ENCODE data around the gene CYBC1.
"Not testable (repeated sequence)": the region's sequence is repeated elsewhere in the genome, so short reads cannot be mapped to it uniquely, and the experiment has no call there.

Gene CYBC1

DNA sequence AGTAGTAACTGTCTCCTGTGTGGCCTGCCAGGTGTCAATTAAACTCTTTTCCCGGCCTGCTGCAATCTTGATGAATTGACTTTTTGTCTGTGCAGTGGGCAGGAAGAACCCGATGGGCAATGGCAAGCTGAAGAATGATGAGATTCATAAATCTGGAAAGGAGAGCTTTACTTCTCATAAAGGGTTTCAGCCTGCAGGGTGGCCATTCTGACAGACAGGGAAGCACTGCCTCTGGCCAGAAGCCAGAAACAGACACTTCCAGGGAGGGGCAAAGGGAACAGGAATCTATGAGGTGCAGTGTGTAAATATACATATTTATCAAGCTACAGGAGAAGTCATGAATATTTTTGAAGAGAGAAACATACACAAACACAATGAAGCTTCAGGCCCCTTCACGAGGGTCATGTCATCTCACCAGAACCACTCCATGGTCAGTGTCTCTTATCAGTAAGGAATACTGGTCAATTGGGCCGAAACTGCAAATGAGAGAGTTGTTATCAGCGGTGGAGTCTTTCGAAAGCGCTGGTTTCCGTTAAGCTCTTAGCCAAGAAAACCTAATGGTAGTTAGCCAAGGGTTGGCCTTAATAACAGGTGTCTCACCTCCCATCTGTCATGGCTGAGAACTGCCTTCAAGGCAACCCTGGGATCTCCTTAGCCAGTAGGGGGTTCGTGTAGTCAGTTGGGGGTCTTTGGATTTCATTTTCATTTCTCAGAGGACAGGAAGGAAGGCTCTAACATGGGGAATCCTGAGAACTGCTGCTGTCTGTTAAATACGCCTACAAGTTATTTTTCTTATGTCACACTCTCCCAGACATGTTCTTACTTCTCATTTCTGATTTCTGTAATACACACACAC is 6.7 kb upstream of the CYBC1 start:
- in situ Hi-C loops (cut with MboI; ENCODE audit: low pct_unique_long_range_greater_than_20kb, low sequenced_read_pairs) = no loop called here
- DNase-seq = peak; percentile 44

DNA sequence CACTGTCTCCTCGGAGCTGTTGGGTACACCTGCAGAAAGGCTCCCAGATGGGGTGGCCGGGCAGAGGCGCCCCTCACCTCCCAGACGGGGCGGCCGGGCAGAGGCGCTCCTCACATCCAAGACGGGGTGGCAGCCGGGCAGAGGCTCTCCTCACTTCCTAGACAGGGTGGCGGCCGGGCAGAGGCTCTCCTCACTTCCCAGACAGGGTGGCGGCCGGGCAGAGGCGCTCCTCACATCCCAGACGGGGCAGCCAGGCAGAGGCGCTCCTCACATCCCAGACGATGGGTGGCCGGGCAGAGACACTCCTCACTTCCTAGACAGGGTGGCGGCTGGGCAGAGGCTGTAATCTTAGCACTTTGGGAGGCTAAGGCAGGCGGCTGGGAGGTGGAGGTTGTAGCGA is 3.2 kb upstream of the CYBC1 start:
- DNase-seq; in situ Hi-C loops (cut with MboI; ENCODE audit: low pct_unique_long_range_greater_than_20kb, low sequenced_read_pairs): not testable (repeated sequence)

DNA sequence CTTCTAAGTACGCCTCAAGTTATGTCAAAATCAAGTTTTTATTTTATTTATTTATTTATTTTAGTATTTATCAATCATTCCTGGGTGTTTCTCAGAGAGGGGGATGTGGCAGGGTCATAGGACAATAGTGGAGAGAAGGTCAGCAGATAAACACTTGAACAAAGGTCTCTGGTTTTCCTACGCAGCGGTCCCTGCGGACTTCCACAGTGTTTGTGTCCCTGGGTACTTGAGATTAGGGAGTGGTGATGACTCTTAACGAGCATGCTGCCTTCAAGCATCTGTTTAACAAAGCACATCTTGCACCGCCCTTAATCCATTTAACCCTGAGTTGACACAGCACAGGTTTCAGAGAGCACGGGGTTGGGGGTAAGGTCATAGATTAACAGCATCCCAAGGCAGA is 2.6 kb upstream of the CYBC1 start:
- DNase-seq; in situ Hi-C loops (cut with MboI; ENCODE audit: low pct_unique_long_range_greater_than_20kb, low sequenced_read_pairs): not testable (repeated sequence)

DNA sequence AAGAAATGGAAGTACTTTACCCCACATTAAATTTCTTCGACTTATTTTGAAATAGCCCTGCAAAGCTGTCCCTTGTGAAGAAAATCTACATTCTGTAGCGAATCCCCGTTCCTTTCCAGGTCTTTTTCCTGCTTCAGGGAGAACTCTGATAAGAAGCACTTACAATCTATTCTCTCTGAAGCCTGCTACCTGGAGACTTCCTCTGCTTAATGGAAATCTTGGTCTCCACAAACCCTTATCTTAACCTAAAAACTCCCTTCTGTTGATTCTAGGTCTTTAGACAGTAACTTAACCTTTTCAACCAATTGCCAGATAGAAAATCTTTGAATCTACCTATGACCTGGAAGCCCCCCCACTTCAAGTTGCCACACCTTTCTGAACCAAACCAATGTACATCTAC is 1.6 kb upstream of the CYBC1 start:
- DNase-seq = no peak
- in situ Hi-C loops (cut with MboI; ENCODE audit: low pct_unique_long_range_greater_than_20kb, low sequenced_read_pairs) = no loop called here

DNA sequence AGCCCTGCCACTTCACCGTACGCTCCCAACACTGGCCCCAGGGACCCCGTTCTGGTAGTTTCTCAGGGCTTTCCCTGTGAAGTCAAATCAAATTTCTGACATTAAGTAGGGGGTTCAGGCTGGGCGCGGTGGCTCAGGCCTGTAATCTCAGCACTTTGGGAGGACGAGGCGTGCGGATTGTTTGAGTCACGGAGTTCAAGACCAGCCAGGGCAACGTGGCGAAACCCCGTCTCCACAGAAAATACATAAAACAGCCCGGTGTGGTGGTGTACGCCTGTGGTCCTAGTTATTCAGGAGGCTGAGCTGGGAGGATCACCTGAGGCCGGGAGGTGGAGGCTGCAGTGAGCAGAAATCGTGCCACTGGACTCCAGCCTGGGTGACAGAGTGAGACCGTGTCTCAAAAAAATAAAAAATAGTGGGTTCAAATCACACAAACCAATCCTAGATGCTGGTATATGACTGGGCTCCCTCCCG is 632 bp downstream of the CYBC1 start:
- in situ Hi-C loops (cut with MboI; ENCODE audit: low pct_unique_long_range_greater_than_20kb, low sequenced_read_pairs) = no loop called here
- no peak for DNase-seq

DNA sequence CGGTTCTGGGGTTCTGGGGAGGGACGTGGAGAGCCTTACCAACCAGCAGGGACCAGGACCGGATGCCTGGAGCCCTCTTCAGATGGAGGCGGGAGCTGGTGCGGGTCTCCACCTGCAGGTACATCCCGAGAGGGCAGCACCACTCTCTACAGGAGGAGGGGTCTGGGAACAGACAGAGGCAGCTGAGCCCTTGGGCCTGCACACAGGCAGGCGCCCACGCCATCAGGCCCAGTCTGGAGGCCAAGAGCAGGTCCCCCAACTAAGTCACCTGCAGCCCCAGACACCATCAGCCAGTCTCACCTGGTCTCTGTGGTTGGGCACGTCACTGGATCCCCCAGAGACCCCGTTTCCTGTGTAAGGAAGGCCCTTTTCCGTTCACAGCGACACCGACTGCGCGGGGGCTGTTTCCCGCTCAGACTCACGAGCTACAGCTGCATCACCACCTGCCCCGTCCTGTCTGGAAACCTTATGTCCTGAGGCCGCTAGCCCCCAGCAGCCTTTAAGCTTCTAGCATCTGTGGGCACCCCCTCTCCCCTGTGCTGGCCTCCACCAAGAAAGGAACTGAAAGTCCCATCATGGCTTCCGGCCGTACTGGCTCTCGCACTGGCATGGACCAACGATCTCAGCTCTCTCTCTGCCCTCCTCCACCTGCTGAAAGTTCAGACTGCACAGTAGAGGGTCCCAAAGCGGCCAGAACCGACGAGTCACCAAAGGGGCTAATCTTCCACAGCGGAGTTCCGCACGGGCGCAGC is 1.2 kb downstream of the CYBC1 start:
- peak; percentile 48 for DNase-seq
- in situ Hi-C loops (cut with MboI; ENCODE audit: low pct_unique_long_range_greater_than_20kb, low sequenced_read_pairs) = no loop called here

DNA sequence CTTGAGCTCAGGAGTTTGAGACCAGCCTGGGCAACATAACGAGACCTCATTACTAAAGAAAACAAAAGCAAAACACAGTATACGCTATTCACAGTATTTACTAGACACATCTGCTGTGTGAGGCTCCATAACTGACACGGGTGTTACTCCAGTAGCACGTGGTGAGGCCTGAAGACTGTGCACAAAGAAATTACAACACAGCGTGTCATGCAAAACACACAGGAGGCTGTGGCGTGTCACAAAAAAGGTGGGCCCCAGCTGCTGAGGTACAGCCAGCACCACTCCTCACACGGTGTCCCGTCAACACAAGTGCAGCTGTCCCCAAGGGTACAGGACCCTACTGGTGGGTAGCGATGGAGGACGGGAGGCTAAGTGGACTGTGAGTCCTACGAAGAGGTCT is 2.7 kb downstream of the CYBC1 start:
- in situ Hi-C loops (cut with MboI; ENCODE audit: low pct_unique_long_range_greater_than_20kb, low sequenced_read_pairs) = no loop called here
- DNase-seq = no peak

DNA sequence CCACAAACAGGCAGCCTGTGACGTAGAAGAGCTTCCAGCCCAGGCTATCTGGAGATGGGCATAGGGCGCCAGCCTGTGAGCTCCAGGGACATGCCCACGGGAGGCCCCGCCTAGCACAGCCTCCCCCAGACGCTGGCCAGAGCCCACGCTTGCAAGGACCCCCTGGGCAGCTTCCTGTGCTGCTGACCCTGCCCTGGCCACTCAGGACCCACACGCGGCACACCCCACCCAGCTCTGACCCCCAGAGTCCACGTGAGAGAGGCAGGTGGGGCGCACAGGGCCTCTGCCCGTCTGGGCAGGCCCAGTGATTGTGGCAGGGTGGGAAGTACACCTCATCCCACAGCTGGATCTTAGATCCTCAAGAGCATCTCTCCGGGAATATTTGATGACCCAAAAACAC is 3.9 kb downstream of the CYBC1 start:
- in situ Hi-C loops (cut with MboI; ENCODE audit: low pct_unique_long_range_greater_than_20kb, low sequenced_read_pairs) = no loop called here
- DNase-seq = no peak

DNA sequence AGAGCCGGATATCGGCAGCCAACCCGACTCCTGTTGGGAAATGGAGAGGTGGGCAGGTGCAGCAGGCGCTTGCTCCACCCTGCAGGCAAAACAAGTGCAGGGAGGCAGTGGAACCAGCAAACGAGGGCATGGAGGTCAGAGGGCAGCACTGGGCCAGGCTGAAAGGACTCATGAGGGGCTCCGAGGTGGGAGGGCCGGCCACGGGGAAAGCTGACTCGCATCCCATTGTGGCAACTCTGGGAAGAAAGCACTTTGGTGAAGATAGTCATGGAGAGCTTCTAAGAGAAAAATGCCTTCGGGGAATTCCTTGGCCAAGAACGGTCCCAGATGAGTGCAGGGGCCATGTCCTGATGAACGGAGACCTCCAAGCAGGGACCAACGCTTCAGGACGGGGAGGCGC is 4.4 kb downstream of the CYBC1 start:
- no peak for DNase-seq
- in situ Hi-C loops (cut with MboI; ENCODE audit: low pct_unique_long_range_greater_than_20kb, low sequenced_read_pairs) = no loop called here

DNA sequence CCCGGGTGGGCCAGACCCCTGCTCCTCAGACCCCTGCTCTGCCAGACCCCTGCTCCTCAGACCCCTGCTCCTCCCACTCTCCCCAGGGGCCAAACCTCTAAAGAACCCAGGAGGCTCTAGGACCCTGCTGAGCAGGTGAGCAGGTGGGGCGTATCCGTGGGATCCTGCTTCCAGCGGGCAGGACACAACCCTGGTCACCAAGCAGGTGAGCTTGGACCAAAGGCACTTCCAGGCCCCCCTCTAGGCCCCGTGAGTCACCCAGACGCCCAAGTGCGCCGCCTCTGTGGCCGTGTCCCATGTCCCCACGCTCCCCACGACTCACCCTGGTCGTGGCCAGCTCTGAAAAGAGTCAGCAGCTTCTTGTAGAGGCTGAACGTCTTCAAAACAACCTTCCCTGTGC is 5.0 kb downstream of the CYBC1 start:
- DNase-seq = no peak
- in situ Hi-C loops (cut with MboI; ENCODE audit: low pct_unique_long_range_greater_than_20kb, low sequenced_read_pairs) = no loop called here

DNA sequence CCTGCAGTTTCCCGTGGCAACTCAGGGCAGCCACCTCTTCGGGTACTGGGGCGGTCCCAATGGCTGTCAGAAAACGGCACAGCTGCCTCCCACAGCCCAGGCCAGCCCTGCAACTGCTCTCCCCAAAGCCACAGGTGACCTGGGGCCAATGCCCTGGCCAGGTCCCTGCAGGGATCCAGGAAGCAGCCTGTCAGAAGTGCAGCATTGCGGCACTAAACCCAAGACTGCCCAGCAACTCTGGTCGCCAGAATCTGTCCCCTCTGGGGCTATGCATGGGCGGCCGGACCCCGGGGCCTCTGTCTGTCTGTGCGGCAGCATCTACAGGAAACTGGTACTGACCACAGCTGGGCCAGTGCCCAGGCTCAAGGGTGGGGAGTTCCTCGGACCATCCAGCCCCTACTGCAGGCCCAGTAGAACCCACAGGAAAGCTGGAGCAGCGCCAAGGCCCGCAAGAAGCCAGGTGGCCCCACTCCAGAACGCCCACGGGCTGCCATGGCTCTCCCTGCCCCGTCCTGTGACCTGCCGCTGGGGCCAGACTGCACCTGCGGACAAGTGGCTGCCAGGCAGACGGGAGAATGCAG is 5.5 kb downstream of the CYBC1 start:
- in situ Hi-C loops (cut with MboI; ENCODE audit: low pct_unique_long_range_greater_than_20kb, low sequenced_read_pairs) = no loop called here
- DNase-seq = no peak

DNA sequence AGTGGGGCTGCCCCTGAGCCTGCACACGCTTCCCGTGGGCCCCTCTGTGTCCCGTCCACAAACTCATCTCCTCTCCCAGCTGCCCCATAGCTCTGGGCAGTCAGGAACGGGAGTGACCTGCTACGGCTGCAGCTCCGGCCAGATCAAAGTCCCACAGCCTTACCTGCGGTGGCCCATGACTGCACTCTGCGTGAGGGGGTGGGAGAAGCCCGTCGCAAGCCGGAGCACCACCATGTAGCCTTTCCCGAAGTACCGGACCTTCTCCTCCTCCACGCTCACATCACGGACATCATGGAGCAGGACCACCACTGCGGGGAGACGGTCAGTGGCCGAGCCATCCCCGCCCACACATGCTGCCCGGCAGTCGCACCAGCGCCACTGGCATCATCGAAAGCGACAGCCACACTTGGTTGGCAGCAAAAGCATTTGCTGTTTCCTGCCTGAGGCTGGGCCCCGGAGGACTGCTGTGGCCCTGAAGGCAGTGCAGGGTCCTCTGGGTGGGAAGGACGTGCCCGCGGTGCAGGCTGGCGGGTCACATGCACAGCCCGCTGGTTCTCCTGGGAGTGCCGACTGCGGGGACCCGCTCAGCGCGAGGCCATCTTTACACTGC is 6.2 kb downstream of the CYBC1 start:
- DNase-seq = no peak
- in situ Hi-C loops (cut with MboI; ENCODE audit: low pct_unique_long_range_greater_than_20kb, low sequenced_read_pairs) = no loop called here

DNA sequence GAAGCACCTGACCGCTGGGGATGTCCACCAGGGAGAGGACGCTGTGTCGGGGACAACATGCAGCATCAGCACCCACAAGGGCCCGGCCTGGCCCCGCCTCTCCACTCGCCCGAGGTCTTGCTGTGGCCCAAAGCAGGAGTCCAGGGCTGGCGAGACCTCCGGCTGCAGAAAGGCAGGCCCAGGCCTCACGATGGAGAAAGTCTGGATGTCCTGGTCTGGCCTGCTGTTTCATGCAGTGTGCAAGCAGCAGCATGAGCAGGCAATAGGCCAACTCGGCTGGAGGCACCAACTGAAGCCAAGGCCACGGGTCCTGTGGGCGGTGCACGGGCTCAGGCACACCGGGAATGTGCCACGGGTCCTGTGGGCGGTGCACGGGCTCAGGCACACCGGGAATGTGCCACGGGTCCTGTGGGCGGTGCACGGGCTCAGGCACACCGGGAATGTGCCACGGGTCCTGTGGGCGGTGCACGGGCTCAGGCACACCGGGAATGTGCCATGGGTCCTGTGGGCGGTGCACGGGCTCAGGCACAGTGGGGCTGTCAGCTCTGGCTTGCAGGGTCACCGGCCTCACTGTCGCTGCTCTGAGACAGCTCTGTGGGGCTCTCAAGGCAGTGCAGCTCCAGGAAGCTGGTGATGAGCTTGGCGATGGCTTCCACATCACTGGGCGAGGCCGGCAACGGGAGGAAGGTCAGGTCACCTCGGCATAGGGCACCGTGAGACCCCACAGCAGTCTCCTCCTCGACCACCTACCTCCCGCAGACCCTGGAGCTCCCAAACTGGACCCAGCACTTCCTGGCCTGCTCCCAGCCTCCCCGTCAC is 6.9 kb downstream of the CYBC1 start:
- in situ Hi-C loops (cut with MboI; ENCODE audit: low pct_unique_long_range_greater_than_20kb, low sequenced_read_pairs) = no loop called here
- no peak for DNase-seq

DNA sequence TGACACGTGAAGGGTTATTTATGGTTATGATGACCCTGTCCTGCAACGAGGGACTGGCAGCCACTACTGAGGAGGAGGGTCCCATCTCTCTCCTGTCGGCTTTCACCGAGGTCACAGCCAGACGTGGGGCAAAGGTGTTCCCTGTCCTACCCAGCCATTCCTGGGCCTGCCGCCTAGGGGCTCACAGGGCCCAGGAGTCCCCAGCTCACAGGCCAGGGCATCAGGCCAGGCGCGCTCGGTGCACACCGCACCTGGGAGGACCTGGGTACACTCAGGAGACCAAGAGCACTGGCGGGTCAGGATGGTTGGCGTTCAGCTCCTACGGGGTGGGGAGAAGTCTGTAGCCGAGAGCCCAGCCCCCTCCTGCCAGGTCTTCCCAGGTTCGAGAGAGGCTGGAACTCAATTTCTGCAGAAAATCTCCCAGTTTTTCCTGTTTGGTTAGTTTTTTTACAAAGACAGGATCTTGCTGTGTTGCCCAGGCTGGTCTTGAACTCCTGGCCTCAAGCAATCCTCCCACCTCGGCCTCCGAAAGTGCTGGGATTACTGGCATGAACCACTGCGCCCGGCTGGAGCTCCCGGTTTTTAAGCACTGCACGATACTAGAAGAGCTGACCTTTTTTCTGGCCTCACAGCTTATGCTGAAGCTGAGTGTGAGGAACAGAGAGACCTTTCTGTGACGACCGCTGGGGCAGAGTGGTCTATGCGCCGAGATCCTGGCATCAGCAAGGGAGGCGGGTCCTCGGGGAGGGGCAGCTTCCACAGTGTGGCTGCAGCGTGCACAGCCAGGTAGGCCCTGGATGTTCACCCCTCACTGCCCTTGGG is 7.7 kb downstream of the CYBC1 start:
- no peak for DNase-seq
- in situ Hi-C loops (cut with MboI; ENCODE audit: low pct_unique_long_range_greater_than_20kb, low sequenced_read_pairs) = no loop called here

DNA sequence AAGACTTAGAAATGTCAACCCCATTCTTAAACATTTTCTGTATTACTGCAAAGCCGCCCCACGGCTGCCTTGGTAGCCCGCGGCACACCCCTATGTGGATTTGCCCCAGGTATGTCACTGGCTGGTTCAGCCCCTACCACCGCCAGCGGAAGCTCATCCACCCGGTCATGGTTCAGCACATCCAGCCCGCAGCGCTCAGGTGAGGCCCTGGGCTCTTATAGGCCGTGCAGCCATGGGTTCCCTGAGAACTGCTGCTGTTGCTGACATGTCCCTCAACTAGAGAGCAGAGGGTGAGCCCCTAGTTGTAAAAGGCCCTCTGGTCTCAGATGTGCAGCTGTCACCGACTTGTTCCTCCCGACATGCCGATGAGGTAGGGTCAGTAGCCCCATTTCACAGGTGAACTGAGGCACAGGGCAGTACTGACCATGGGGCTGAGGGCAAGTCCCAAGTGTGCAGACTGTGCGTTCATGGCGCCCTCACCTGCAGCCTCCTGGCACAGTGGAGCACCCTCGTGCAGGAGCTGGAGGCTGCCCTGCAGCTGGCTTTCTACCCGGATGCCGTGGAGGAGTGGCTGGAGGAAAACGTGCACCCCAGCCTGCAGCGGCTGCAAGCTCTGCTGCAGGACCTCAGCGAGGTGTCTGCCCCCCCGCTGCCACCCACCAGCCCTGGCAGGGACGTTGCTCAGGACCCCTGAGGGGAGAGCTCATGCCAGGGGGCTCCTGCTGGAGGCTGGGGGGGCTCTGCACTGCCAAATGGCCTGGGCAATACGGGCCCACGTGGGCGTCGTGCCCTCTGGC is 8.7 kb downstream of the CYBC1 start:
- in situ Hi-C loops (cut with MboI; ENCODE audit: low pct_unique_long_range_greater_than_20kb, low sequenced_read_pairs) = no loop called here
- no peak for DNase-seq

DNA sequence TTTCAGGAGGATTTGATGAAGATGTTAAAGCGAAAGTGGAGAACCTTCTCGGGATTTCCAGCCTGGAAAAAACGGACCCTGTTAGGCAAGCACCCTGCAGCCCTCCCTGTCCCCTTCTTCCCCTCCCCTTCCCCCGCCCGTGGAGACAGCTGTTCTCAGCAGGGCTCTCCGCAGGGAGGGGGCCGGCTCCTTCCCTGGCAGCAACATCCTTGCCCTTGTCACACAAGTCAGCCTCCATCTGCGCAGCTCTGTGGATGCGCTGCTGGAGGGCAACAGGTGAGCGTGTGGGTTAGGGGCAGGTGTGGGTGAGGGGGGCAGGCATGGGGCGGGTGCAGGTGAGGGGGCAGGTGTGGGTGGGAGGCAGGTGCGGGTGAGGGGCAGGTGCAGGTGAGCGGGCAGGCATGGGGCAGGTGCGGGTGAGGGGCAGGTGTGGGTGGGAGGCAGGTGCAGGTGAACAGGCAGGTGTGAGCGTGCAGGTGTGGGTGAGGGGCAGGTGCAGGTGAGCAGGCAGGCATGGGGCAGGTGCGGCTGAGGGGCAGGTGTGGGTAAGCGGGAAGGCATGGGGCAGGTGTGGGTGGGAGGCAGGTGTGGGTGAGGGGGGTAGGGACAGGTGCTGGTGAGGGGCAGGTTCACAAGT is 9.4 kb downstream of the CYBC1 start:
- in situ Hi-C loops (cut with MboI; ENCODE audit: low pct_unique_long_range_greater_than_20kb, low sequenced_read_pairs) = no loop called here
- no peak for DNase-seq

DNA sequence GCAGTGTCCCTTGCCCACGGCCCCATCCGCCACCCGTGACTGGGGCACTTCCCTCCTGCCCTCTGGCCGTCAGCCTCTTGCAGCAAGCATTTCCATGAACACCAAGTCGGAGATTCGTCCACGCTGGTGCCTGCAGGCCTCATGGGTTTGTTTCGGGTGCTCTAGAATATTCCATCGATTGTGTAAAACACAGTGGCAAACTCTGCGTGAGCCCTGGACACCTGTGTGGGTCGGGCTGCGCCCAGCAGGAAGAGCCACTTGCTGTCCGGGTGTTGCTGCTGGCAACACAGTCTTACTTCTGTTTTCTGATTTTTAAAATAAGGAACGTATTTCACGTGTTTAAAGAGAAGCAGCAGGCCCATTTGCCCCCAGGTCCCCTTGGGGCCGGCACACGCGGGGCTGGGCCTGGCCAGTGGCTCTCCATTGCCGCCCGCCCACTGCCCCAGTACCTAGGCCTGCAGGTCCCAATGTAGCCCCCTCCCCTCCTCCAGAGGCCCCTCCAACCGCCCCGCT is 10.0 kb downstream of the CYBC1 start:
- in situ Hi-C loops (cut with MboI; ENCODE audit: low pct_unique_long_range_greater_than_20kb, low sequenced_read_pairs) = no loop called here
- peak; percentile 18 for DNase-seq

Data from KBM-7 (cell line).